HG03108 (cell line): ENCODE data around the gene GPR68.

ENCODE experiments used
- ATAC-seq: cut with Tn5 transposase; IDR thresholded peaks from one replicate; pipeline ENCODE4 v1.9.1; 2021; ENCODE audit warnings: moderate library complexity; ENCODE audit not compliant: unreplicated experiment

The GPR68 gene

GRCh38 chr14:91244501-91244901 is at the start of gene GPR68:
Gene GPR68 (minus strand): TSS chr14:91244704. CDS start chr14:91235050, 9,654 bp downstream.
- ATAC-seq: no peak

- ATAC-seq: no peak
Measured at GRCh38 chr14:91294153-91294552, 49.6 kb upstream of the GPR68 start.

GRCh38 chr14:91293281-91293680 is 48.8 kb upstream of the GPR68 start:
- no peak for ATAC-seq

- ATAC-seq: no peak
Measured at GRCh38 chr14:91292491-91292890, 48.0 kb upstream of the GPR68 start.

GRCh38 chr14:91291786-91292405 is 47.4 kb upstream of the GPR68 start:
- no peak for ATAC-seq

GRCh38 chr14:91290986-91291385 is 46.5 kb upstream of the GPR68 start:
- ATAC-seq: no peak

- ATAC-seq: no peak
Measured at GRCh38 chr14:91289464-91289863, 45.0 kb upstream of the GPR68 start.

GRCh38 chr14:91288876-91289275 is 44.4 kb upstream of the GPR68 start:
- ATAC-seq: no peak

GRCh38 chr14:91286530-91286937 is 42.0 kb upstream of the GPR68 start:
- ATAC-seq: no peak

- ATAC-seq: no peak
Measured at GRCh38 chr14:91284791-91285548, 40.5 kb upstream of the GPR68 start.

- ATAC-seq: no peak
Measured at GRCh38 chr14:91284146-91284790, 39.8 kb upstream of the GPR68 start.

- no peak for ATAC-seq
Measured at GRCh38 chr14:91283666-91284065, 39.2 kb upstream of the GPR68 start.

- ATAC-seq: no peak
Measured at GRCh38 chr14:91282954-91283645, 38.6 kb upstream of the GPR68 start.

- no peak for ATAC-seq
Measured at GRCh38 chr14:91281346-91281745, 36.8 kb upstream of the GPR68 start.

GRCh38 chr14:91280129-91280528 is 35.6 kb upstream of the GPR68 start:
- no peak for ATAC-seq

GRCh38 chr14:91279354-91279753 is 34.9 kb upstream of the GPR68 start:
- ATAC-seq: no peak

GRCh38 chr14:91278383-91278715 is 33.8 kb upstream of the GPR68 start:
- no peak for ATAC-seq

- no peak for ATAC-seq
Measured at GRCh38 chr14:91277546-91278382, 33.3 kb upstream of the GPR68 start.

GRCh38 chr14:91274796-91275195 is 30.3 kb upstream of the GPR68 start:
- ATAC-seq: no peak

- no peak for ATAC-seq
Measured at GRCh38 chr14:91273885-91274273, 29.4 kb upstream of the GPR68 start.
